C4-2B (cell line): ENCODE data around the gene YBX3.

Experiments
- ZFX ChIP-seq: fragments of 450-650 bp; IDR thresholded peaks from 2 replicates; pipeline ENCODE4 v1.6.1; 2017
- TF ChIP-seq, protein P1 (sequence below): fragments of 450-650 bp; conservative IDR thresholded peaks from 2 replicates; pipeline ENCODE4 v1.5.1; 2017; ENCODE audit warnings: mild to moderate bottlenecking

DNA sequence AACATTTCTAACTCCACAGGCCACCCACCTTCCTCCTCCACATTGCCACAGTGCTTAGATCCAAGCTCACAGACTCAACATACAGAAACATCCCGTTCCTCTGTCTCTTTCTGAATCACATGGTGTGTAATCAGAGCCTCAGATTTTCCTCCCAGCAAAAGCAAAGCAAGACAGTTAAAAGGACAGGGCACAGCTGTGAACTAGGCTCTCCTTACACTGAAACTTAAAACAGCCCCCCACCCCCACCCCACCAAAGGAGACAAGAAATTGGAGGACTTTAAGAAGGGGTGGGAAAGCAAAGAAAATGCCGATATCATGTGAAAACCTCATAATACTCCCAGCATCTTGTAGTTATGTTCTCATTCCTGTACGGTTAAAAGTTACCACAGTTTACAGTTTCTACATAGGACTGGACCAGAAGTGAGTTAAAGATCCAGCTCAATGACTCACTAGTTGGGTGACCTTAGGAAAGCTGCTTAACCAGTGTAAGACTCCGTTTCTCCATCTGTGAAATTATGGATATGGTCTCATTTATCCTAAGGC lies 4.8 kb downstream of the YBX3 start:
- TF ChIP-seq, protein P1, sequence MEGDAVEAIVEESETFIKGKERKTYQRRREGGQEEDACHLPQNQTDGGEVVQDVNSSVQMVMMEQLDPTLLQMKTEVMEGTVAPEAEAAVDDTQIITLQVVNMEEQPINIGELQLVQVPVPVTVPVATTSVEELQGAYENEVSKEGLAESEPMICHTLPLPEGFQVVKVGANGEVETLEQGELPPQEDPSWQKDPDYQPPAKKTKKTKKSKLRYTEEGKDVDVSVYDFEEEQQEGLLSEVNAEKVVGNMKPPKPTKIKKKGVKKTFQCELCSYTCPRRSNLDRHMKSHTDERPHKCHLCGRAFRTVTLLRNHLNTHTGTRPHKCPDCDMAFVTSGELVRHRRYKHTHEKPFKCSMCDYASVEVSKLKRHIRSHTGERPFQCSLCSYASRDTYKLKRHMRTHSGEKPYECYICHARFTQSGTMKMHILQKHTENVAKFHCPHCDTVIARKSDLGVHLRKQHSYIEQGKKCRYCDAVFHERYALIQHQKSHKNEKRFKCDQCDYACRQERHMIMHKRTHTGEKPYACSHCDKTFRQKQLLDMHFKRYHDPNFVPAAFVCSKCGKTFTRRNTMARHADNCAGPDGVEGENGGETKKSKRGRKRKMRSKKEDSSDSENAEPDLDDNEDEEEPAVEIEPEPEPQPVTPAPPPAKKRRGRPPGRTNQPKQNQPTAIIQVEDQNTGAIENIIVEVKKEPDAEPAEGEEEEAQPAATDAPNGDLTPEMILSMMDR, result no peak
- TF ChIP-seq ZFX, result no peak
